ENCODE data around the gene DMKN.

Gene DMKN

DNA sequence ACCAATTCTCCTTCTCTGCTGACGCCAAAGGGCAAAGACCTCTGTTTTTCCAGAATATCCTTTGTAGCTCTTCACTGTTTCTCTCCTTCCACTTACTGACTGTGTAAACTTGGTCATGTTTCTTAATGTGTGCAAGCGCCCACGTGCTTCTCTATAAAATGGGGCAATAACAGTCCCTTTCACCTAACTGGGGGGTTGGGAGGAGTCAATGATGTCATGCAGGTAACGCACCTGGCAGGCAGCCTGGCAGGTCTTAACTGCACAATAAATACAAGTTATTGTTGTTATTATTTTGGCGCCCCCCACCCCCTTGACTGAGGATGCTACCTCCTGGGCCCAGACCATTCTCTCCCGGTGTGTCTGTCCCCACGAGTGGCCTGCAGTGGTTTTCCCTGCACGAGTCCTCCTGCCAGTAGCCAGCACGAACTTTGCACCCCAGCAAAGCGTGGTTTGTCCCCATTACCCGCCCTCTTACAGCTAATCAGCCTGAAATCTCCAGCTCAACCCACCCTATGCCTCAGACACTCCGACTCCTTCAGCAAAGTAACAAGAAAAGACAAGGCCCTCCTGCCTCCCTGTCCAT is 9.4 kb upstream of the DMKN start:
- DNase-seq = no peak

DNA sequence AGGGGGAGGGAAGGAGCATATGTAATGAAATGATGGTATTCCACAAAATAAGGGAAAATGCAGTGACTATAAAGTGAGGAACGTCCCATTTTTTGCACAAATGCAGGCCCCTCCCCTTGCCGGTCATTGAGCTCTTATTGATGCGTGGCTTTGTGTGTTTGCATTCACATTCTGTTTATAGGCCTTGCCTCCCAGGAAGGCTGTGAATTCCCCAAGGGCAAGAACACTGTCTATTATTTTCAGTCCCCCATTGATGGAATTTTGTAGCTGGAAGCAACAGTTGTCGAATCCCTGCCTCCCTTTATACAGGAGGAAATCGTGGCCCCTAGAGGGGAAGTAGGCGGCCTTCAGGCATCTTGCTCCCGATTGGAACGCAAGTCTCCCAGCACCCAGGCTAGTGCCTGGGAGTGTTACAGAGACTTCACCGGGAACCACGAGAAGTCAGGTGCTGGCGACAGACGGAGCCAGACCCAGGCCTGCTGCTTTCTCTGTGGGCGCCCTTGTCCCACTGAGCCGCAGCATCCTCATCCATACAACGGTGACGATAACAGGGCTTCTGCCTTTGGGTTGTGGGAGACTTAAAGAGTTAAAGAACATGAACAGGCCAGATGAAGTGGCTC is 7.8 kb upstream of the DMKN start:
- DNase-seq = no peak

DNA sequence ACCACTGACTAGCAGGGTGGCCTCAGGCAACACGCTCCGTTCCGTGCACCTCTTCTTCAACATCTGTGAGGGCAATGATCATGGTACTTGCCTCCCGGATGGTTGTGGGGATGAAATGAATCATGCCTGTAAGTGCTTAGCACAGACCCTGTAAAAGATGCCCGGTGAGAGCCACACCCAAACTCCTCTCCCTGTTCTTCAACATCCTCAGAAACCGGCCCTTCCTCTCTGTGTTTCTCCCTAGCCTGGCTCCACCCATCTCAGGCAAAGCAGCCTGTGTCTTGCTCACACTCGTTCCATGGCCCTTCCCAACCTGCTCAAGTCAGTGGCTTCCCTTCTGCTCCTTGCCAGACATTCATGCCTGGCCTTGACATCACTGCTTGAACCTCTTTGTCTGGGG is 5.8 kb upstream of the DMKN start:
- DNase-seq = no peak

DNA sequence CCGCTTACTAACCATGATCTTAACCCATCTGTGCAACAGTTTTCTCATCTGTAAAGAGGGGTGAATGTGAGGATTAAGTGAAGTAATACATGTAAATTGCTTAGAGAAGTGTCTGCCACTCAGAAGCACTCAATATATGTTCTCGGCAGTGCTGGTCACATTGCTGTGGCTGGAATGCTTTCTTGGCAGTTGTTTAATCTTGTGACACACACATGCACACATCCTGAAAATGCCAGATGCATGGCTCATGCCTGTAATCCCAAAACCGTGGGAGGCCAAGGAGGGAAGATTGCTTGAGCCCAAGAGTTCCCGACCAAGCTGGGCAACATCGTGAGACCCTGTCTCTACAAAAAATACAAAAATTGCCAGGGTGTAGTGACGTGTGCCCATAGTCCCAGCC is 4.9 kb upstream of the DMKN start:
- DNase-seq = no peak

DNA sequence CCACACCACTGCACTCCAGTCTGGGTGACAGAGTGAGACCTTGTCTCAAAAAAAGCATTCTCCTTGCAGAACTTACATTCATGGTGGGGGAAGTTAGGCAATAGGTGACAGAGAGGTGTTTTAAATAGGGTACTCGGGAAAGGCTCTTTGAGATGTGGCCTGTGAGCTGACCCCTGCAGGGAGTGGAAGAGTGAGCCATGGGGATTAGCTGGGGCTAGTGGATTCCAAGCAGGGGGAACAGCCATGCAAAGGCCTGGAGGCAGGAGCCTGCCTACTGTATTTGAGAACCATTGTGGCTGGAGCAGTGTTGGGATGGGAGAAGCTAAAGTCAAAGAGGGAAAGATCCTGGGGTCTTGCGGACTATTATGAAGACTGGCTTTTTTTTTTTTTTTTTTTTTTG is 3.9 kb upstream of the DMKN start:
- DNase-seq = no peak

DNA sequence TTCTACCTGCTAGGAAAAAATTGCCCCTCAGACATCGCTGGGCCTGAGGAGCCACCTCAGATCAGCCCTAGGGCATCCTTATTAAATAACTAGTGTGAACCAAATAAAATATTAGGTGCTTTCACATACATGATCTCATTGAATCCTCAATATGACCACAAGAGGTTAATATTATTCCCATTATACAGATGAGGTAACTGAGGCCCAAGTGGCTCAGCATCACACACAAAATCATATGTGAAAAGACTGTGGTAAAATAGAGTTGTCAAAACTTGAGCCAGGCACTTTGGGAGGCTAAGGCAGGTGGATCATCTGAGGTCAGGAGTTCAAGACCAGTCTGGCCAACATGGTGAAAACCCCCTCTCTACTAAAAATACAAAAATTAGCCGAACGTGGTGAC is 2.9 kb upstream of the DMKN start:
- DNase-seq = no peak

DNA sequence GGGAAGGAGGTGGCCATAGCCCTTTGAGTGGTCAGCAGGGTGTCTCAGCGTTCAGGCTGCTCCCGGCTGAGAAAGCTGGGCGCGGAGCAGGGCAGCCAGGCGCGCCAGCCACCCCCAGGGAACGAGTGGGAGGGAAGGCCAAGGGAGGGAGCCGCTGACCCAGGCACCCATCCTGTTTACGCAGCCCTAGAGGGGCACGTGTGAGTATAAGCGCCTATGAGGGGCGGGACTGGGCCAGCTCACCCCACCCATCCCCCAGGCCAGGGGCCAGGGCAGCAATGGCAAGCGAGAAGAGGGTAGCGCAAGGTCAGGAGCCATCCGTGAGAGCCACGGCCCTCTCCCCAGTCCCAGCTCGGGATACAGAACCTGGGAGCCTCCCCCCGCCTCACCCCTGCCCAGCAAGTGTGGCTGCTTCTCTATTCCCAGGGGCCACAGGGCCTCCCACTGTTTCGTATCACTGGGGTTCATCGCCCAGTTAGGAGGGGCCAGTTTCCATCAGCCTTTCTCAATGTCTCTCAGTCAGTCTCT is 897 bp upstream of the DMKN start:
- DNase-seq = no peak

DNA sequence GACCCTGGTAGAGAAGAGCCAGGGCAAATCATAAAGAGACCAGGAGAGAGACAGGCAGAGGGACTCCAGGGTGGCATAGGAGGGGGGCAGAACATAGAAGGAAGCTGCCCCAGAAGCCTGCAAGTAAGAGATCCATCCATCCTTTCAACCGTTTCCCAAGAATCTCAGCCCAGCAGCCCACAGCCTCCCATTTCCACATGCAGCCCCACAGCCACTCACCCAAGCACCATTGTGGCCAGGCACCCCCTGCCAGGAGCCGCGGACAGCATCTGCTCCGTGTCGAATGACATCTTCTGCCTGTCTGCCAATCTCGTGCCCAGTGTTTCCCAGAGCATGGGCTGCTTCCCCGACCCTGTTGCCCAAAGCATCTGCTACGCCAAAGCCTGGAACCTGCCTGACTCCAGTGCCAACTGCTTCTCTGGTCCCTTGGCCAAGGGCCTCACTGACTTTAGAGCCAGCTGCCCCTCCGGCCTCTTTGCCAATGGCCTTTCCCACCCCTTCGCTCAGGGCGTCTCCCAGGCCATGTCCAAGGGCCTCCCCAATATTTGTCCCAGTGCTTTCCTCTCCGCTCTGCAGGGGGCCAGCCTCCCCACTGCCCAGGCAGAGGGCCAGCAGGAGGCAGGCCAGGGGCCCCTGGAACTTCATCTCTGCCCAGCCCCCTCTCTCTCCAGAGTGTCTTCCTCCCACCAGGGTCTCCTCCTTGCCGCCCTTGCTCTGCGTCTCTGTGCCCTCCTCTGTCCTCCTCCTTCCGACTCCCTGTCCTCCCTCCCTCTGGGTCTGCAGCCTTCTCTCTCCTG is 420 bp downstream of the DMKN start:
- no peak for DNase-seq

DNA sequence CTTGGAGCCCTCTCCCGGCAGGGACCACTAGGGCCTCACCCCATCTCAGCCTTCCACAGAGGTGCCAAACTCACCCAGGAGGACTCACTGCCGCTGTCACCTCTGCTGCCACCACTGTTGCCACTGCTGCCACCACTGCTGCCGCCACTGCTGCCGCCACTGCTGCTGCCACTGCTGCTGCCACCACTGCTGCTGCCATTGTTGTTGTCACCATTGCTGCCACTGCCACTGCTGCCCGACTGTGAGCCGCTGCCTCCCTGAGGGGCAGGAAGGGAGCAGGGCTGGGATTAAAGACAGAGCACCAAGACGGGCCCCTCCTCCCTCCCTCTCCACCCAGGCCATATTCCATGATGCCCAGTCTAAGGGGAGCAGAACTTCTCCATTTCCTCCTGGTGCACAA is 2.1 kb downstream of the DMKN start:
- DNase-seq = no peak

DNA sequence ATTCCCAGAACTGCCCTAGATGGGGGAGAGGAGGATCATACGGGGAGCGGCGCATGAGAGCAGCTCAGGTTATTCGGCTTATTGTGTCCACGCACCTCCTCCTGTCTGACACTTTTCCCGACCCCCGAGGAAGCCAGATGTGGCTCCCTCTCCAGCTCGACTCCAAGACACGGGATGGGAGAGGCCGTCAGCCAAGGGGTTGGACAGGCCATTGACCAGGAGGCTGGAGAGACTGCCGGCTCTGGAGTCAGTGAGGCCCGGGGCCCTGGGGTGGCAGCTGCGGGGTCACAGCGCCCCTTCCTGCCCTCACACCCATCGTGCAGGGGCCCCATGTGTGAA is 2.9 kb downstream of the DMKN start:
- DNase-seq = no peak

DNA sequence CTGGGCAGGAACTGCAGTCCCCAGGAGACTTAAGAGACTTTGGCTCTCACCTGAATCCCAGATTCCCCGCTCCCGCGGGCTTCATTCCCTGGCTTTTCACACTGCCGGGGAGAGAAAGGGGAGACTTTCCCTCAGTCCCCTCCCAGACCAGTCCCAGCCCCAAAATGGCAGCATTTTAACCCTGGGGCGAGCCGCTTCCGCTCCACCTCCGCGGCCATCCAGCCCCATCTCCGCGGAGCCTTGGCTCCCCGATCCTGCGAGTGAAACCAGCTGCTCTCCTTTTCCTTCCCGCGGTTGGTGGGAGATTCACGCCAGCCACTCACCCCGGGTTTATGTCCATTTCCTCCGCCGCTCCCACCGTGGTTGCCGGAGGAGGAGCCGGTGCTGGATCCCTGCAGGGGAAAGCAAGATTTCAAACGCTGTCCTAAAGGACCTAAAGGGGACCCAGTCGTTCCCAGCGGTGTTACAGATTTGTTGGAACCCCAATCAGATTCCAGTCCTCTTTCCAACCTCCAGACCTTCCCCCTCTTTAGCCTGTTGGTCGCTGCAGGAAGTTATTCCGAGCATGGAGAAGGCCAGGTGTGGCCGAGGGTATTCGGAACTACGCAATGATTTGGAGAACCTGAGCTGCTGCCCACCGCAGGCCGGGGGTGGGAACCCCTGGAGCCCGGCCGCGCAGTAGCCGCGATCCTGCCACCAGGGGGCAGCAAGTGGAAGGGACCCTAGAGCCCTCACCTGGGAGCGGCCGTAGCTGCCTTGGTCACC is 3.4 kb downstream of the DMKN start:
- DNase-seq = peak; percentile 29

DNA sequence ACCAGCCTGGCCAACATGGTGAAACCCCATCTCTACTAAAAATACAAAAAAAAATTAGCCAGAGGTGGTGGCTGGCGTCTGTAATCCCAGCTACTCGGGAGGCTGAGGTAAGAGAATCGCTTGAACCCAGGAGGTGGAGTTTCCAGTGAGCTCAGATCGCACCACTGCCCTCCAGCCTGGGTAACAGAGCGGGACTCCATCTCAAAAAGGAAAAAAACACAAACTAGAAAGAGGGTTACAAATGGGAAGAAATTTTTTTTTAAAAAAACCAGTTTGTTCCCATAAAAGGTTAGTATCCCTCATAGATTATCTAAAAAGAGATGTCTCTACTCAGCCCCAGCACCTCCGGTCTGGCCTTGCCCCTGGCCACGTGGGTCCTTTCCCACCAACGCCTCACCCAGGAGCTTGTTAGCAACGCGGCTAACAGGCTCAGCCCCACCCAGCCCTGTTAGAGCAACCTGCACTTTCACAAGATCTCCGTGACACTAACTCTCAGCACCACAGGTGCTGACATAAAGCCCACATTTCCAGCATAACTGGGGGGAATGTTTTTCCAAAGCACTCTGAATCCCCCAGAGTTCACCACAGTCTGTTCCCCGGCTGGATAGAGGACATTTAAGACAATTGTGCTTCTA is 4.3 kb downstream of the DMKN start:
- DNase-seq = no peak

DNA sequence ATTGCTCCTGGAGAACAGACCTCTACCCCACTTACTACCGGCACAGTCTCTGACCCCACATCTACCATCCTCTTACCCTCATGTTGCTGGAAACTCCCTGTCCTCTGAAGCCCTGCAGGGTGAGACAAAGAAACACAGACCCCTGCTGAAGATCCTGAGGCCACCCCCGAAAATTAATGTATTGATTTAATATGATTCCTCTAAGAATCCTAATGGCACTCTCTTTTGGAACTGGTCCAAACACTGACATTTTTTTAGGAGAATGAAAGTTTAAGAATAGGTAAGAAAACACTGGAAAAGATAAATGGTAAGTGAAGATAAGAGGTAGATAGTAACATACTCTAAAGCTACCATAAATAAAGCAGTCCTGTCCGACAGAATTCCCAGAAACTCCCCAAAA is 5.3 kb downstream of the DMKN start:
- DNase-seq = no peak

DNA sequence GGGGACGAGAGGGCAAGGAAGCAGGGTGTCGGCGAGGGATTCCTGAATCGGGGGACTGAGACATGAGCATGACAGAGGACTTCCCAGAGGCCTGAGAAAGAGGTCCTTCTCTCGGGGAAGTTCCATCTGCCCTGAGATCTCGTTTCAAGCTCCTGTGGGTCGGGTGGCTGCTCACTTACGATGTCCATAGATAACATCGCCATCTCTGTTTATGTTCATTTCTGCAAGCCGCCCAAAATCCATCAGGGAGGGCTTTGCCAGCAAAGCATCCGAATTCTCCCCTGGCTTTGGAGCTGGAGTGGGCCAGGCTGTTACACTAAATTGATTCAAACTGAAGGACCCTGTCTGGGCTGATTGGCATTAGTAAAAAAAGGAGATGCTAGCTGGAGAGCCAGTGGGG is 5.9 kb downstream of the DMKN start:
- no peak for DNase-seq

DNA sequence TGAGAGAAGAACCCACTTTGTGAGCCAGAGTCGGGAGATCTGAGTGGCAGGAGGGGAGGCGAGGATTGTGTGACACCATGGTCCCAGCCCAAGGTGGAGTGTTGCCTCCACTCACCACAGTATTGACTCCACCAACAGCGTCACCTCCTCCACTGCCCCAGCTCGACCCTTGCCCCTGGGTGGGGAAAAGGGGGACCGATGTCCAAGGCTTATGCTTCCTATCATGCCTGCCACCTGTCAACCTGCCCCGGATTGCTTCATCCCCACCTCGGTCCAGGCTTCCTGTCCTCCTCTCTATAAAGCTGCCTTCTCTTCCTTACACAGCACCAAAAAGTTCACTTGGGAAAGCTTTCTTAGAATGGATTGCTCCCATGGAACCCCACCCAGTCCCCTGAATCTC is 7.4 kb downstream of the DMKN start:
- DNase-seq = no peak

DNA sequence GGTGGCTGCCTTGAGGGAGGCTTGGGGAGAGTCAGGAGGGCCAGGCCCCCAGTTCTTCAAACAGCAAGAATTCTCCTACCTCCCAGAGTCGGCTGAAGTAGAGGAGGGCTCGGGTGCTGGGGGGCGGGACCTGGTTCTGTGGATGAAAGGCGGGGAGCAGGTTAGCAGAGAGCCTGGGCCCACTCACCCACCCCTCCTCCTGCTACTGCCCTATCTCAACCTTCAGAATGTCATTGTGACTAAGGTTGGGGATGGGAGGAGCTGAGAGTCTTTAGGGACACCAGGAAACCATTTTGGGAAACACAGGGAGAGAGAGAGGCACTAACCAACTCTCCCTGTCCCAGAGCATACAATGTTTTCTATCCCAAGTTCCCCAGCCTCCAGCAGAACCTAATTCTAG is 10.7 kb downstream of the DMKN start:
- no peak for DNase-seq

DNA sequence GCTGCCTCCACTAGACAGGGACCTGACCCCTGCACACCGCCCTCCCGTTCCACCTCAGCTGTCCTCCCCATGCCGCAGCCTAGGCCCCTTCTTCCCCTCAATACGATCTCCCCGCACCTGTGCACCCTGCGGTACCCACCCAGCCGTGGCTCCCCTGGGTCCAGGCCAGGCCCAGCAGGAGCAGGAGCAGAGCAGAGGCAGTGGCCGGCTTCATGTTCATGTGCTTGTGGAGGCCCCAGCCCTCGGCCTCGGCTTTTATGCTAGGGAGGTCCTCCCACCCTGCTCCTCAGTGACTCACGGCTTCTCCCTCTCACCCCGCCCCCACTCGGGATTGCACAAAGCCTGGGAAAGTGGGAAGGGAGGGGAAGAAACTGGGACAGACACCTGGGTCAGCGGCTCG is 11.8 kb downstream of the DMKN start:
- DNase-seq = no peak

DNA sequence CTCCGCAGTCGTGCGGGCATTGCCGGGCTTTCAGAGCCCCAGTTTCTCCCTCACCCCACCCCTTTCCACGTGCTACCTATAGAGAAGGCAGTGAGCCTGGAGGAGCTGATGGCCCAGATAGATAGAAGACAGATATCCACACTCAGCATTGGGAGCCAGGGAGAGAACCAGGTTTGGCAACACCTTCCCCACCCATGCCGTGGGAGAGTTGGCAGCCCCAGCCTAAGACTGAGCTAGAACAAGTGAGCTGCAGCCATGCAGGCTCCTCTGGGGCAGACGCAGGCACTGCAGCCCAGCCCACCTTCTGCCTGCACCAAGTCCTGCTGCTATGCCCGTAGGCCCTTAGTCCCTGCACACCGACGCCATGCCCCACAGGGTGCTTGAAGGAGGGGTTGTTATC is 12.8 kb downstream of the DMKN start:
- no peak for DNase-seq

DNA sequence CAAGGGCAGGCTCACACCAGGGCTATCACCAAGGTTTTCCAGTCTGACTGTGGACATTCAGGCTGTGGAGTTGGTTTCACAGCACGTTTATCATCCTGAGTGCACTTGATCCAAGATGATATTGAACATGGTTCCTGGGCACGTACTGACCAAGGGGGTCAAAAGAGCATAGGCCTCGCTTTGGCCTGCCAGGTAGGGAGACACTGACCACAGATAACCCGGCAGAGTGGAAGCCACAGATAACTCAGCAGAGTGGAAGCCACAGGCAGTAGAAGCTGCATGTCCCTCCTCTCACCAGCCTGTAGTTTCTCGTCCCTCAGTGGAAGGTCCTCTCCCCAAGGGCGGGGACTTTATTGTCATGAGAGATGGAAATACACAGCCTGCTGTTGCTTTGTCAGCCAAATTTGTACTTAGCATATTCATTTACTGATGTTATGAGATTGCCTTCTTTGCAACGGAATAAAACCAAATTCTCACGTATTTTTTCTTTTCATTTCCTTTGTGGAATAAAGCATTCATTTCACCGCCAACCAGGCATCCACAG is 14.4 kb downstream of the DMKN start:
- DNase-seq = no peak

DNA sequence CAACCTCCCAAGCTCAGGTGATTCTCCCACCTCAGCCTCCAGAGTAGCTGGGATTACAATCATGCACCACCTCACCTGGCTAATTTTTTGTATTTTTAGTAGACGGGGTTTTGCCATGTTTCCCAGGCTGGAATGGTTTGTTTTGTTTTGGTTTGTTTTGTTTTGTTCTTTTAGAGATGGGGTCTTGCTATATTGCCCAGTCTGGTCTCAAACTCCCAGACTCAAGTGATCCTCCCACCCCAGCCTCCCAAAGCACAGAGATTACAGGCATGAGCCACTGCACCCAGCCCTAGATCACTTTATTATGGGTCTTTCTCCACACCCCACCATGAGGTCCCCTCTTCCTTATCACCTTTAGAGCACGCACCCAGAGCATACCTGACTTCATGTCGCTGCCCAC is 15.2 kb downstream of the DMKN start:
- no peak for DNase-seq

DNA sequence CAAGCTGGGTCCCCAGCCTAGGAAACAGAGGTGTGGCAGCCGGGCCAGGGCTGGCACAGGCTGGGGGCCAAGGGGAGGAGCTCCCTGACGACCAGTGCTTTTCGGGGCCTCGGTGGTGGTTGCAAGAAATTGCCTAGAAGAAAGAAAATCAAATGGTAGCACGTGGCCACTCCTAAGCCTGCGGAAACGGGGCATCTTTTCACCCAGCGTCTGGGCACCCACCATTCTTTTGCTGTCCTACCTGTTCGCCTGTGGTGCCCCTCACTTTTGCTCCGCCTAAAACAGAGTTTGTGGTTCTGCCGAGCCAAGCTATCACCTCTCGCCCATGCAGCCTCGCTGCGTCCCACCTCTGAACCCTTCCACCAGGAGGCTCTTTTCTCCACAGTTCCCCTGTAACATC is 16.0 kb downstream of the DMKN start:
- no peak for DNase-seq

DNA sequence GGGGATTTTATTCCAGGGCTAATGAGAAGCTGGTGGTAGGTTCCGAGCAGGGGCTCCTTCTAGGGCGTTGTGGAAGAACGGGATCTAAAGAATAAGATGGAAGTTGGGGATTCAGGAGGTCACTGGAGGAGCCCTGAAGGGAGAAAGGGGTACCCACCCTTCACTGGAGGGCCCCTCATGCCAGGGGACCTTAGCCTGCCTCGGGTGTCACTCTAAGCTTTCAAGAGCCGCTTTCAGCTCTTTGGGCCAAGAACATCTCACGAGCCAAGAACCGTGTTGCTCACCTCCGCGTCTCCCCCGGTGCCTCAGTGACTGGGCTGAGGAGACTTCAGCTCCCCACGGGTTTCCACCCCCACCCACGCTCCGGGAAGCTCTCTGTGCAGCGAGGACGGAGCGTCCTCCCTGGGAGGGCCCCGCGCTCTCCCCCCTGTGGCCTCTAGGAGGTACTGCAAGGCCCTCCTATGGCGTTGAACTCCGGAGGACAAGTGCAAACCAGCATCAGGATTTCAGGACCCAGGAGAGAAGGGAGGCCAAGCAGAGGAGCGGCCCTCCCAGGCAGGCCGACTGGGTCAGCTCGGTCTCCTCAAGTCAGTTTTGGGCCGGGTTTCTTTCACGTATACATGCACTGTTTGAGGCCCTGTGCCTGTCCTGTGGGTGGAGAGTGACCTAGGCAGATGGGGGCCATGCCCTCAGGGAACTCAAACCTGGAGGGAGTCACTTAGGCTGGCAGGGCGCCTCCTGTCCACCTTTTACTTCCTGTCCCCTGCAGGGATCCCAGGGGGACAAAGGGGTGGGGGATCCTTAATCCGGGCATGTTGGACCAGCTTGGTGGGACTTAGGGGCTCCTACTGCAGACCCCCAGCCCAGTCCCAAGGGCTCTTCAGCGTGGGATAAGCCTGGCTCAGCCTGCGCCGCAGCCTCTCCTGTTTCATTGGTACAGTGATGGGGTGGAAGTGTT is 18.1 kb downstream of the DMKN start:
- peak; percentile 8 for DNase-seq

Measured in COR-L47 (cell line).